ENCODE measurements around the gene SEMA4D.

The SEMA4D gene

GRCh38 chr9:89497978-89498851, at the start of gene SEMA4D:
Gene SEMA4D (minus strand): TSS chr9:89498113. CDS start chr9:89405456, 92,657 bp downstream.
- DNase-seq = peak; percentile 72

- DNase-seq = no peak
Observed at GRCh38 chr9:89547000-89547399, 49.1 kb upstream of the SEMA4D start.

- no peak for DNase-seq
Observed at GRCh38 chr9:89544279-89544661, 46.4 kb upstream of the SEMA4D start.

DNA sequence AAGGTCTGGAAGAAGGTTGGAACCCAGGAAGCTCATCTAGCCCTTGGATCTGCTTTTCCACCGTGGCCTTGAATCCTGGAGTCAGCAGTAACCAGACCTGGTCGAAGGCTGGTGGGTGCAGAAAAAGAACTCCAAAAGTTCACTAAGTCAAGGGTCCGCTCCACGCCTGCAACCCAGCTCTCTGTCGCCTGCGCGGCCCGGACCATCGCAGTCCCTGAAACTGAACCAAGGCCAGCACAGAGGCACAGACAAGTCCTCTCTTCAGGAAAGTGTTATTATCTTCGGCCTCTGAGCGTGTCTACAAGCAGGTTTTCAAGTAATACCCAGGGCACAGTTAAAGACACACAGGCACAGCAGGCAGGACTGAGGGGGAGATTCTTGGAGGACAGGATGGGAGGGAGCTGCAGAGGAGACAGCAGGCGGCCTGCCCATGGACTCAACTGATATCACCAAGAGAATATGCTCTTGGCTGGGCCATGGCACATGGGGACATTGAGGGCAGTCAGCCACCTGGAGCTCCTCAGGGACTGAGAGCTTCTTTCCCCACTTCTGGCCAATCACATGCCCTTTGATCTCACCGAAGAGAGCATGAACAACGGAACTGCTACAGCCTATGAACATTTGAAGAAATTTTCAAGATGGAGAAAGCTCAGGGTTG, 45.8 kb upstream of the SEMA4D start:
- DNase-seq = no peak

DNA sequence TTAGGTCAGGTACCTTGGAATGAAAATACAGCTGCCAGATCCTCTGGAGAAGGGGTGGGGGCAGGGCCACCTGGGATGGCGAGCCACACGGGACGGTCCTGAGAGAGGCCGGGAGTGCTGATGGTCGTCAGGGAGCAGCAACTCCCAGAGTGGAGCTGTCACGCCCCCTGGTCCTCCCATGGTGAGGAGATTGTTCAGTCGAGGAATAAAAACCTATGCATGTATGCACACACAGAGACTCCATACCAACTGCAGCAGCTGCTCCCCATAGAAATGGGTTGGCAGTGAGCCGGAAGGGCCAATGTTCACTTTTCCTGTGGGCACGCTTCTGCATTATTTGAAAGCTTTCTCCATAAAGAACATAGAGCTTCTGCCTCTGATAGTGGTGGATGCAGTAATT, 45.2 kb upstream of the SEMA4D start:
- DNase-seq = no peak

DNA sequence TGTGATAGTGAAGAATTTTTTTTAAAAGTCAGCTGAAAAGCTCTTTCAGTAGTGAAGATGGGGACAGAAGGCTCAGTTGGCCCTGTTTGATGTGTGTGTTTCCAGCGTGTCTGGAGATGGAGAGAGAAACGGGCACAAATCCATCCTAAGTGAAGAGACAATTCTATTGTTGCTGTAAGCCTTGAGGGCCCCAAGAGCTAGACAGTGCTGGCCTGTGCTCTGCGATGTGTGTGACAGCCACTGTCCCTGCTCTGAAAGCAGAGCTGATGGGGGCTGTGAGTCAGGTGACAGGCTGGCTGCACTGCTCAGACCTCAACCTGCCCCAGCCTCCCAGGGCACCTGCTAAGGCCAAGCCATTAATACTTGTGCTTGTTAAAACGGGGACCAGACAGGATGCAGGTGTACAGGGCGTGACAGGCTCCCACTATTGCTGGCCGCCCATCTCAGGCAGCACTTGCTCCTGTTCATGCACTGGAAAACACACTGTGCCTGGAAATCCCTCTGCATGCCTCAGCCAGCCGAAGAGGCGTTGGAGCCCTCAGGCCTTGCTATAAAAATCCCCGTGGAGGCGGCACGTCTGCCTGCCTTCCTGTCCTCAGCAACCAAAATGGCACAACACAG, 44.6 kb upstream of the SEMA4D start:
- DNase-seq = no peak

- no peak for DNase-seq
Observed at GRCh38 chr9:89541798-89542197, 43.9 kb upstream of the SEMA4D start.

GRCh38 chr9:89539374-89539773, 41.5 kb upstream of the SEMA4D start:
- no peak for DNase-seq

DNA sequence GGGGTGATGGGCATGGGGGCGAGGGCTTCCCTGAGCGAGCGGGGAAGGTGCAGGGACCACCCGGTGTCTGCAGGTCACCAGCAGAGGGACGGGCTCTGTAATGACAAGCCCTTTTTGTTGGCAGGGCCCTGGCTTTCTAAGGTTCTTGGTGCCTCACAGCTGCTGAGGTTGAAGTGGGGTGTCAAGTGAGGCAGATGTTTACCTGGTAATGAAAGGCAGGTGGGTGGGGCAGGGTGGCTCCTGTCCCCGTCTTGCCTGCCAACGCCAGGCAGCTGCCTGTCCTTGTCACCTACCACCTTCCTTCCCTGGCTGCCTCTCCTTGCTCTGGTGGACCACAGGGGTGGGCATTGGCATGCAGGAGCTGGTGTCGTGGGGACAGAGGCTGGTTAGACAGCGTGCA, 41.0 kb upstream of the SEMA4D start:
- no peak for DNase-seq

- DNase-seq = no peak
Observed at GRCh38 chr9:89537166-89537565, 39.3 kb upstream of the SEMA4D start.

GRCh38 chr9:89536600-89536999, 38.7 kb upstream of the SEMA4D start:
- peak; percentile 37 for DNase-seq

- peak; percentile 63 for DNase-seq
Observed at GRCh38 chr9:89536145-89536574, 38.2 kb upstream of the SEMA4D start.

GRCh38 chr9:89535461-89535860, 37.5 kb upstream of the SEMA4D start:
- no peak for DNase-seq

GRCh38 chr9:89534515-89535287, 36.8 kb upstream of the SEMA4D start:
- DNase-seq = no peak

DNA sequence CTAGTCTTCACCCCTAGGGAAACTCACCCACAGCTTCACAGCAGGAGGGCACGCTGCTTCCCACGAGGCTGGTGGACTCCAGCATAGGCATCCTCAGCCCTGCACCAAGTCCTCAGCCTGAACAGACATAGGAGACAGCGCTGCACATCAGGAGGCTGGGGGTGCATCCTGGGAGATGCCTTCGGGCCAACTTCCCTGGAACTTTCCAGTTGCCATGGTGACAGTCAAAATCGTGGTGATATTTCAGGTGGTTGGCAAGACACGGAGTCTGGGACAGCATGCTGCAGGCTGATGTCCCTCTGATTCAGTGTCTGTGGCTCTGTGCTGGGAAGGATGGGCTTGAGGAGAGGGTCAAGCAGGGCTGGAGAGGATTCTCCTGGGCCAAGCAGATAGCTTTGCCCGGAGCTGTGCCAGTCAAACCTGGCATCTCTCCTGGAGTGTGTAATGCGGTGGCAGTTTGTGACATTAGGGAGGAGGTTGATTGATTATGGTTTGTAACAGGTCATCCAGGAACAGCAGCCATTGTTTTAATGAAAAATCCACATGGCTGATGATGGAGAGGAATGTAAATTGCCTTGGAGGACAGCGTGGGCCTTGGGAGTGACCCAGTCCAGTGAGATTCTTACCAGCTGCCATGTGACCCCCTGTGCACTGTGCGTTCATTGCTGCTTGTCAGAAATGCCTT, 35.6 kb upstream of the SEMA4D start:
- no peak for DNase-seq

DNA sequence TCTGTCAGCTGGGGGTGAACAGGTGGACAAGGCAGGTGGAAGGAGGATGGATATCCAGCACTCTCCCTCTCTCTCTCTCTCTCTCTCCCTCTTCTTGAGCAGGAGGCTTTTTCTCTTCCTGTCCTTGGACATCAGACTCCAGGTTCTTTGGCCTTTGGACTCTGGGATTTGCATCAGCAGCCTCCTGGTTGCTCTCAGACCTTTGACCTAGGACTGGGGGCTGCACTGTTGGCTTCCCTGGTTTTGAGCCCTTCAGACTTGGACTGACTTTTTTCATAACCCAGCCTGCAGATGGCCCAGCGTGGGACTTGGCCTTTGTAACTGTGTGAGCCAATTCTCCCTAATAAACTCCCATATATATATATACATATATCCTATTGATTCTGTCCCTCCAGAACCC, 35.0 kb upstream of the SEMA4D start:
- no peak for DNase-seq

DNA sequence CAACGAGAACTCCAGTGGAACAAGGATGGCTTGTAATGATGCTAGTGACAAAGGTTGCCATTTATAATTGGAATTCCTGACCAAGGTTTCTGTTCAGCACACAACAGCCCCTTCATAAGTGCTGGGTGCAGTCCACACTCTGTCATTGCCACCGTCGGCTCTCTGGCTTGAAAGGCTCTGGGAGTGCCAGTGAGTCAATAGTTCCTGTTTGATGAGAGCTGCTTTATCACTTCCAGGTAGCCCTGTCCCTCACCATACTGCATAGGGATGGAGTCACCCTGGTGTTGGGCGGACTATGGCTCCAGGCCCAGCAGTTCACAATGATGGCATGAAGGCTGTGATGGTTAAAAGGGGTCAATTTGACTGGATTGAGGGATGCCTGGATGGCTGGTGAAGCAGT, 34.6 kb upstream of the SEMA4D start:
- no peak for DNase-seq

DNA sequence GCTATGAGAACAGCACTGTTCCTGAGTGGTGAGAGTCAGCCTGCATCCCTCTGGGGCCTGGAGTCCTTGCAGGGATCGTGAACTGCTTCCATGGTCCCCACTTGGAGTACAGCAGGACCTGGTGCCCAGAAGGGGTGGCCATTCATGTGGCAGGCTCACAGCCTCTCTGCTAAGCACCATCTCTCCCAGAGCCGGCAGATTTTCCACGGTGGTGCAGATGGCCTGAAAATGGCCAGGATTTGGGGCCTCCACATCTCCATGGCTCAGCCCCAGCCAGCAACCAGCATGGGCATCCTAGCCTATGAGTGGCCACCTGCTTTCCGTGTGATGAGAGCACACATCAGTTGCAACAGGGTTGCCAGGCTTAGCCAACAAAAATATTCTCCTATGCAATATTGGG, 33.9 kb upstream of the SEMA4D start:
- DNase-seq = no peak

- DNase-seq = no peak
Observed at GRCh38 chr9:89530726-89531125, 32.8 kb upstream of the SEMA4D start.

DNA sequence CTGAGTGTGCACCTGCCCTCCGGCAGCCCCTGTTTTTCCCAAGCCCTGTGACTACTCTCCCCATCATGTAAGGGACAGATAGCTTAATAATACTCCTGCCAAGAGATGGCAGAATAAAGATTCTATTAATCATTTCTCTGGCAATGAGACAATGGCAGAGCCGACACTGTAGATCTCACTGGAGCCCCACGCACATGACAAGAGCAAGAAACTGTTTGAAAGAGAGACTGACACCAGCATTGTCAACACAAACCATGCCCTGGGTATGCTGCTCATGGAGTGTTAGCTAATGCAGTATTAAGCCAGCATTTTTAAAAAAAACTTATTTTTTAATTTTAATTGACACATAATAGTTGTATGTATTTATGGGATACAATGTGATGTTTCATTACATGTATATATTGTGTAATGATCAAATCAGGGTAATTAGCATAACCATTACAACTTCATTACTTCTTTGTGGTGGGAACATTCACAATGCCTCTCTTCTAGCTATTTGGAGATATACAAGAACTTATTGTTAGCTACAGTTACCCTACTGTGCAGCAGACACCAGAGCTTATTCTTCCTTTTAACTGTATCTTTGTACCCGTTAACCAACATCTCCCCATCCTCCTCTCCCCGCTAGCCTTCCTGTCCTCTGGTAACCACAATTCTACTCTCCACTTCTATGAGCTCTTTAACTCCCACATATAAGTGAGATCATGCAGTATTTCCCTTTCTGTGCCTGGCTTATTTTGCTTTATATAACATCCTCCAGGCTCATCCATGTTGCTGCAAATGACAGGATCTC, 31.5 kb upstream of the SEMA4D start:
- peak; percentile 39 for DNase-seq

- no peak for DNase-seq
Observed at GRCh38 chr9:89528540-89528939, 30.6 kb upstream of the SEMA4D start.

- no peak for DNase-seq
Observed at GRCh38 chr9:89528131-89528530, 30.2 kb upstream of the SEMA4D start.
